GM19239 (cell line): ENCODE results near the gene PAWR.

Experiments used
- DNase-seq: peaks from one replicate; pipeline ENCODE4 v3.0.0; 2011; ENCODE audit warnings: low spot score; ENCODE audit not compliant: insufficient read length
- FAIRE-seq: peaks from 2 replicates; lab custom pipeline; 2011; peaks lifted over from hg19 to GRCh38; lab: Jason Lieb, UNC

Gene PAWR, protein sequence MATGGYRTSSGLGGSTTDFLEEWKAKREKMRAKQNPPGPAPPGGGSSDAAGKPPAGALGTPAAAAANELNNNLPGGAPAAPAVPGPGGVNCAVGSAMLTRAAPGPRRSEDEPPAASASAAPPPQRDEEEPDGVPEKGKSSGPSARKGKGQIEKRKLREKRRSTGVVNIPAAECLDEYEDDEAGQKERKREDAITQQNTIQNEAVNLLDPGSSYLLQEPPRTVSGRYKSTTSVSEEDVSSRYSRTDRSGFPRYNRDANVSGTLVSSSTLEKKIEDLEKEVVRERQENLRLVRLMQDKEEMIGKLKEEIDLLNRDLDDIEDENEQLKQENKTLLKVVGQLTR

DNA sequence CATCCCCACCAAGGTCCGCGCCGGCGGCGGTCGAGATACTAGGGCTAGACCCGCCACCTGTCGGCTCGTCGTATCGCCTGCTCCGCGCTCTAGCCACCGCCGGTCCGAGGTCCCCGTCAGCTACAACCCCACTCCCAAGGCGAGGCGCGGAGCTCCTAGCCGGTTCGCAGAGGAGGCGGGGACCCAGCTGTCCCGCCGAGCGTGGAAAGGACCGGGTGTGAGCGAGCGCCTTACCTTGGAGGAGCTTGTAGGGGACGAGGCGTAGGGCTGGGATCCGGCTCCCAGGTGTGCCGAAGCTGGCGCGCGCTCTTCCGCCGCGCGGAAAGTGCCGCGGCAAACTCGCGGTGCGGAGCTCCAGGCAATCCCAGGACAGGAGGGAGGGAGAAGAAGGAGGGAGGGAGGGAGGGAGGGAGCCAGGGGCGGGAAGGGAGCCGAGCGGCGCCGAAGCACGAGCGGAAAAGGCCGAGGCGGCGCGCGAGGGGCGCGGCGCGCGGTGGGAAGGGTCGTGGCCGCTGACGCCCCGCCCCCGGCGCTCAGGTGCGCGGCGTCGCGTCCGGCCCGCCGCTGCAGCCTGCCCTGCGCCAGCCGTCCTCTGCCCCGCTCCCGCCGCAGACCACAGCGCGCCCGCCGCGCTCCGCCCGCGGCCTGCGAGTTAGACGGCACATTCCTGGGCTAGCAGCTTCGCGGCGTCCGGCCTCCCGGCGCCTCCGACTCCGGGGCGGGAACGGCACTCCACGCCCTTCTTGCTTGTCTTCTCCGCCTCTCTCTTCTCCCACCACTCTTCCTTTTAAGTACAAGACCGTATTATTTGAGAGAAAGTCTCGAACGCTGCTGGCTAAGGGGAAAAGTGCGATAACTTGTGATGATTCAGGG is at the start of gene PAWR:
PAWR (minus strand) TSS at position 327 of the 873 bp plus-strand sequence. CDS start 720 bp downstream, outside the sequence.
- DNase-seq = peak; percentile 89
- FAIRE-seq = peak; percentile 55

DNA sequence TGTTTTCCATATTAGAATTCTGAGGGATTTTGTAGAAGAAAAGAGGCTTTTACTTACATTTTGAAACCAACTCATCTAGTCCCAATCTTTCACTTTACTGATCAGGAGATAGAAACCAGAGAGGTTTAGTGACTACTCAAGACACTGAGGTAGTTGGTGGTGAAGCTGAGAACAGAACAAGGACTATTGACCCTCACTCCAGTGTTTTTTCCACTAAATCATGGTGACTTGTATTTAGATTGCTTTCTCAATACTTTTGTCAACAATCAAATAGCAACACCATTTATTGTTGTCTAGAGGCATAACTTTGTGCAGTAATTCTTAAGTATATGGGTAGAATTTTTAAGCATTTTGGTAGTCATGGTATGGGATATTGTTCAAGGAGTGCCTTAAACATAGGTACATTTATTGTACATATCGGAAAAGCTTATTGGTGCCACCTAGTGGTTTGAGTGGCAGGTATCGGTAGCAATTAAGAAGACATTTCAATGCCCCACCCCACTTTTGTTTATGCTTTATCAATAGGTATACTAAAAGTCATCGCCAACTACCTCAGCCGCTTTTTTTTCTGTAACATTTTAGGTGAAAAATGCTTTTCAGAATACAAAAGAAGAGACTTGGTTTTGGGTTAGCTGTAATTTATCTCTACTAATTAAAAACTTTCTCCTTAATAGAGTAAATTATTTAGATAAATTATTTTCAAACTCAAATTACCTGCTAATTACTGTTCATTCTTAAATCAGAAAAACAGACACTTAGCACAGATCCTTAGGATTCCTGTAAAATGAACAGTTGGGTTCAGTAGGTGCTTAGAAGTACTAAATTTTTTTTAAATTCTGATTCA is 47.3 kb upstream of the PAWR start:
- DNase-seq = peak; percentile 17
- FAIRE-seq = peak; percentile 94

DNA sequence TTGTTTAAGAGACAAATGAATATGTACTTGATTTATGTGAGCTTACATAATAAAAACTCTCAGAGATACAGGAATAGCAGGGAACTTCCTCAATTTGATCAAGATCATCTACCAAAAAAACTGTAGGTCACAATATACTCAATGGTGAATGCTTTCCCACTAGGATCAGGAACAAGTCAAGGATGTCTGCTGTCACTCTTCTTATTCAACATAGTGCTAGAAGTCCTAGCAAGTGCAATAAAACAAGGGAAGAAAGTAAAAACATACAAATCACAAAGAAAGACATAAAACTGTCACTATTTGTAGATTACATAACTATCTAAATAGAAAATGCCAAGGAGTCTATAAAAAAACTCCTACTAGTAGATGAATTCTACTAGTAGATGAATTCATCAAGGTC is 41.9 kb upstream of the PAWR start:
- FAIRE-seq (no peak), DNase-seq (no peak)

DNA sequence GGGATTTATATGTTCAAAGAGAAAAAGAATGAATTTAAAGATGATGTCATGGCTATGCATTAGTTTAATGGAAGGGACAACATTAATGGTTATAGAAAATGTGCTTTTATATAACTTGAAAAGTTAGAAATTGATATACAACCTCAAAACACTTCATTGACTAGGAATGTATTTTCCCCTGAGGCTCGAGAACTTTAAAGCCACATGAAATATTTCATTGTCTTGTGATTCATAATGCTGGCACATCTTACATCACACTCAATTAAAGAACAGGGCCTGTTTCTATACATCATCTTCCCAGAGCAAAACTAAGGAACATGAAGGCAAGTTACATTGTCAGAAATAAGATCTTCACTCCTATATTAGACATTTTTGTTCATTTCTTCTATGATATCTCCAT is 35.2 kb upstream of the PAWR start:
- DNase-seq (no peak), FAIRE-seq (no peak)

DNA sequence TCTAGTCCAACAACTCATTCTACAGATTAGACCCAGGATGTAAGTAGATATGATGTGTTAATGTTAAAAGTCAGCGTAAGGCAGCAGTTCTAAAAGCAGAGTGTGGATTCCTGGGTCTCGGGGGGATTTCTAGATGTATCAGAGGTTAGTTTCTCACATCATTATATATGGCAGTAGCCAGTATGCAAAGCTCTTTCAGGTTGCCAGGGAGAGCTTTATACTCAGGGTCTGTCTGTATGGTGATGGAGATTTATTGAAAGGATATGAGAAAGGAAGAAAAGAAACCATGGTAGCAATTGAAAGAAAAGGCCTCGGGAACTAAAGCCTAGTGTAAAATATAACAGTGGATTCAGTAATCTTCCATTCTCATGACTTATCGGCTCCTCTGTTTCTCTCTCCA is 26.2 kb upstream of the PAWR start:
- DNase-seq (no peak), FAIRE-seq (no peak)

DNA sequence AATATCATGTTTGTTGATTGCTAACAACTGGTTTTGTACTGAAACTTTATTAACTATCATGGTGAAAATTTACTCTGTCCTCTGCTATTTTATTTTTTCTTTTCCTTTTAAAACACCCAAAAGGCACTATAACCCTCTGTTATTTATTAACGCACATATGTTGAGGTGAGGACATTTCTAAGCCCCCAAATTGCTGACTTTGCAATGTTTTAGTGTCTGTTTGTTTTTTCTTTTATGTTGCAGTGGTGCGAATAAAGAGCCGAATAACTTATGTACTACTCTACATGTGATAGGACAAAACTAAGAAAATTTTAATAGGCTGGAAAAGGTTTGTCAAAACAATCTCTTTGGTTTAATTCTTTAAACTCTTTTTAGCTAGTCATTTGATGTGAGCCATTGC is 24.5 kb upstream of the PAWR start:
- FAIRE-seq (no peak), DNase-seq (no peak)

DNA sequence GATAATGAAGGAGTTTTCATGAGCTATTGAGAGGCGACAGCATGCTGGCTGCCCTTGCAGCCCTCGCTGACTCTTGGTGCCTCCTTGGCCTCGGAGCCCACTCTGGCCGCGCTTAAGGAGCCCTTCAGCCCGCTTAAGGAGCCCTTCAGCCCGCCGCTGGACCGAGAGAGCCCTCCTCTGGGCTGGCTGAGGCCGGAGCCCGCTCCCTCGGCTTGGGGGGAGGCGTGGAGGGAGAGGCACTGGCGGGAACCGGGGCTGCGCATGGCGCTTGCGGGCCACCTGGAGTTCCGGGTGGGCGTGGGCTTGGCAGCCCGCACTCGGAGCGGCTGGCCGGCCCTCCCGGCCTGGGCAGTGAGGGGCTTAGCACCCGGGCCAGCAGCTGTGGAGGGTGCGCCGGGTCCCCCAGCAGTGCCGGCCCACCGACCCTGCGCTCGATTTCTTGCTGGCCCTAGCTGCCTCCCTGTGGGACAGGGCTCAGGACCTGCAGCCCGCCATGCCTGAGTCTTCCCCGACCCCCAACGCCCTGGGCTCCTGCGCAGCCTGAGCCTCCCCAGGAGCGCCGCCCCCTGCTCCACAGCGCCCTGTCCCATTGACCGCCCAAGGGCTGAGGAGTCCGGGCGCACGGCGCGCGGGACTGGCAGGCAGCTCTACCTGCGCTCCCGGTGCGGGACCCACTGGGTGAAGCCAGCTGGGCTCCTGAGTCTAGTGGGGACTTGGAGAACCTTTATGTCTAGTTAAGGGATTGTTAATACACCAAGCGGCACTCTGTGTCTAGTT is 20.1 kb upstream of the PAWR start:
- no peak for FAIRE-seq
- DNase-seq = no peak

DNA sequence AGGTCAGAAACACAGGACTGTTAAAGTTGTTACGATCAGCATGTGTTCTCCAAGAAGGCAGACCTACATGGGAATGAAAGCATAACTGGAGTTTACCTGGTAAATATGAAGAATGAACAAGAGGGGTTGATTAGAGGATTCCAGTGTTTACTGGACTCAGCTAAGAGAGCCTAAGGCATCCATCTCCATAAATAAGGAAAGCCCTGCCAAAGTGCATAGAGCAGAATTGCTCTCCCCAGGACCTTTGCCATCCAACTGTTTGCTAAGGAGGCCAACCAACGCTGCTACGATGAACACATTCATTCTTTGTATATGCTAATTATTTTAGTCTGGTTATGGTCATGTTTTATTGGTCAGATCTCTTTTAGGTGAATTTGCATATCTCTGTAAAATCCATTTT is 17.1 kb upstream of the PAWR start:
- FAIRE-seq (no peak), DNase-seq (no peak)

DNA sequence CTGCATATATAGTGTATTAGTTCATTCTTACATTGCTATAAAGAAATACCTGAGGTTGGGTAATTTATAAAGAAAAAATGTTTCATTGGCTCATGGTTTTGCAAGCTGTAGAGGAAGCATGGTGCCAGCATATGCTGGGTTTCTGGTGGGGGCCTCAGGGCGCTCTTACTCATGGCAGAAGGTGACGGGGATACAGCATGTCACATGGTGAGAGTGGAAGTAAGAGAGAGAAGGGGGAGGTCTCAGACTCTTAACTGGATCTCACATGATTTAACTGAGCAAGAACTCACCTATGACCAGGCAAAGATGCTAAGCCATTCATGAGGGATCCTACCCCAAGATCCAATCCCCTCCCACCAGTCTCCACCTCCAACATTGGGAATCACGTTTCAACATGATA is 15.9 kb upstream of the PAWR start:
- FAIRE-seq = no peak
- DNase-seq = no peak

DNA sequence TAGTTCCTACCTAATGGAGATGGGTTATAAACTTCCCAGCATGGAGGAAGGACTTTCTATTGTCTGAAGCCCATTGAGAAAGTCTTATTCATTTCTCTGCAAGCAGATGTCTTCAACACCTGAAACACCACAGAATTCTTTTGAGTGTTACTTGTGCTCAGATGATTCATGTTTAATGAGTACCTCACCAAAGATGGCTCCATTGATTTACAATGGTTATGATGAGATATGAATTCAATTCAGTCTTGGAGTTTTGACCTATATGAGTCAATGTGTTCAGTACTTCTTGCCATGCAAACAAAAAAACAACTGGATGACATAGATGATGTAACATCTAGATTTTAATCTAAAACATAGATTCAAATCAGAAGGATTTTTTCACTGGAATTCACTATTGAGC is 15.4 kb upstream of the PAWR start:
- DNase-seq = no peak

DNA sequence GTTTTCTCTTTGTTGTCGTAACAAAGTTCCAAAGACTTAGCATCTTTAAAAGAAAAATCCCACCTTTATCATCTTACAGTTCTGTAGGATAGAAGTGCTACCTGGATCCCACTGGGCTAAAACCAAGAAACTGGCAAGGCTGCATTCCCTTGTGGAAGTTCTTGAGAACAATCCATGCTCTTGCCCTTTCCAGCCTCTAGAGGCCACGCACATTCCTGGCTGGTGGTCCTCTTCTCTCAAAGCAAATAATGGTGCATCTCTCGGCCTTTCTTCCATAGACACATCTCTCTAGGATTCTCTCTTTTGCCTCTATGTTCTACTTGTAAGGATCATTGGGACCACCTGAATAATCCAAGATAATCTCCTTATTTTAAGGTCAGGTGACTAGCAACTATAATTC is 8.2 kb upstream of the PAWR start:
- DNase-seq (no peak), FAIRE-seq (no peak)

More for the DNA sequence above, 15.4 kb upstream of the PAWR start:
- FAIRE-seq = no peak

DNA sequence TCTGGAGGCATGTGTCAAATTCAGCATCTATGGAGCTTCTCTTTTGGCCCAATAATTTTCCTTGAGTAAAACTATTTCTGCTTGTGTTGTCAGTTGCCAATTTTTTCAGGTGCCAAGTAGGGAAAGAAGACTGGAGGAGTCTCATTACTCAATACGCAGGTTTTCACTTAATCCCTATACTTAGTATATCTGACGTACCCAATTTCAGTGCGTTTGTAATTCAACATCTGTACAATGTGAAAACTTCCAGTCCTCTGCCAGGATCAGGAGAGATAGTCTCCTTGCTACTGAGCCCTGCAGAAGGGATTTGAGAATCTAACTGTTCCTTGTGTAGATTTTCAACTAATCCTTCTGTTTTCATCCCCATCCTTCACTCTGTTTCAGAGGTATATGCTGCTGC is 5.7 kb upstream of the PAWR start:
- FAIRE-seq = no peak

DNA sequence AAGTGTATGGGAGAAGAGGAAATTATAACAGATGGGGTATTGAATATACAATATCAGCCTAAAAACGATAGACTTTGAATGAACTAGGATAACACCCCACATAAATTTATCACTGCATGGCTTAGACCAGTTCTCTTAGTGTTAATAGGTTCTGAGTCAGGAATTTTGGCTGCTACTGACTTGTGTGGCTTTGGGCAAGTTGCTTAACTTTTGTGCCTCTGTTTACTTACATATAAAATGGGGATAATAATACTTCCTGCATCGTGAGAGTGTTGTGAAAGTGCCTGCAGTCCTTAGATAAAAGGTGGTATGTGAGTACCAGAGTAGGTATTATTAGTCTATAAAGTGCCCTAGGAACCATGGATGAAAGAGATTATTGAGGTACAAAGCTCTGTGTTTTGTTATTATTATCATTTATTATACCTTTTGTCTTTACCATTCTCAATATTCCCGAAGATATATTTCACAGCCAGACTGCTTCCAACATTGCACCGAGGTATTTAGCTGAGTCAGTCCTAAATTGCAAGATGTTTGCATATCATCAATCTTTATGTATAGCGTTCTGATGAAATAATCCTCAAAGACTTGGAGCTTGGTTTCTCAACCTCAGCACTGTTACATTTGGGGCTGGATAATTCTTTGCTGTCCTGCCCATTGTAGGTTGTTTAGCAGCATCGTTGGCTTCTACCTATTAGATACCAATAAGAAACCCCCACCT is 2.3 kb upstream of the PAWR start:
- DNase-seq (no peak), FAIRE-seq (no peak)

More for the DNA sequence above, 5.7 kb upstream of the PAWR start:
- DNase-seq = no peak

DNA sequence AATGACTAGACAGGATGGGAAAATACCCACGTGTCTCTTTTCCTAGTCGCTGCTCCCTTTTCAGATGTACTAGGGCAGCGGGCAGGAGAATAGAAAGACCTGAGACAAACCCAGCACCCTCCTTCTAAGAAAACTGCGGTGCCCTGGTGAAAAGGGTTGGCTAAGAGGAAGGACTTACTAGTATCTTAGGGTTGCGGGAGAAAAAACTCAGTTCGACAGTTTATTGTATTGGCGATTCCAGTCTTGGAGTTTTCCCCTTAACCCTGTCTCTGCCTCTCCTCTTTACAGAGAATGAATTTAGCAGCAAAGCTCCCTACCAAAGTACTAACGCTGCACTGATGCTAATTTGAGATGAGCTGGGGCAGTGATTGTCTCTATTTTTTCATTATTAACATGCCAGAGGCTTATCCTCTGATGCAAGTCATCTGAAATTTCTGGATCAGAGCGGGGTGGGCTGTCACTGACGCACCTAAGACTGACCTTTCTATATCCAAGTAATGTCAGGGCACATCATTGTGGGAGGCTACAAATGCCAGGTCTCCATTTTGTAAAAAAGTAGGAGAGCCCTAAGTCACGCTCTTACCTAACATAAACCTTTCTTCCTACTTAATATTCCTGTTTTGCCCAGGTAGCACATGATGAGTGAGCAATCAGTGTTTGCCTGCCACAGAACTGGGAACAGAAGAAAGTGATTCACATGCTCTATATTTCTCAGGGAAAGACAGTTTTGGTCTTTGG is 916 bp upstream of the PAWR start:
- DNase-seq (no peak), FAIRE-seq (peak; percentile 14)

DNA sequence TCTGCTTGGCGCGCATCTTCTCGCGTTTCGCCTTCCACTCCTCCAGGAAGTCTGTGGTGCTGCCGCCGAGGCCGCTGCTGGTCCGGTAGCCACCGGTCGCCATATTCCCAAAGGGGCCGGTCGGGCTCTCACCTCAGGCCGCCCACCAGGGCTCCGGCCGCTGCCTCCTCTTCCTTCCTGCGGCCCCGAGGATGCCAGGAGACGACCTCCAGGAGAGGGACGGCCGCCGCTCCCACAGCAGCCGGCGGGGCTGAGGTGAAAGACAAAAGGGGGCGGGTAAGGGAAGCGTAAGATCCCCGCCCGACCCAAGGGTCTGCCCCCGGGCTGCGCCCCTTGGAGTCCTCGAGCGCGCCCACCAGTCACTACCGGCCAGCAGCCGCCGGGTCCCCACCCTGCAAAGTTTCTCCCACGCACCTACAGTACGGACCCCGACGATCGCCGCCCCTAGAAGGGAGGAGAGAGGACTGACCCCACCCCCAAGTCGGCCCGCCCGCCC is 574 bp downstream of the PAWR start:
- DNase-seq (no peak), FAIRE-seq (no peak)

DNA sequence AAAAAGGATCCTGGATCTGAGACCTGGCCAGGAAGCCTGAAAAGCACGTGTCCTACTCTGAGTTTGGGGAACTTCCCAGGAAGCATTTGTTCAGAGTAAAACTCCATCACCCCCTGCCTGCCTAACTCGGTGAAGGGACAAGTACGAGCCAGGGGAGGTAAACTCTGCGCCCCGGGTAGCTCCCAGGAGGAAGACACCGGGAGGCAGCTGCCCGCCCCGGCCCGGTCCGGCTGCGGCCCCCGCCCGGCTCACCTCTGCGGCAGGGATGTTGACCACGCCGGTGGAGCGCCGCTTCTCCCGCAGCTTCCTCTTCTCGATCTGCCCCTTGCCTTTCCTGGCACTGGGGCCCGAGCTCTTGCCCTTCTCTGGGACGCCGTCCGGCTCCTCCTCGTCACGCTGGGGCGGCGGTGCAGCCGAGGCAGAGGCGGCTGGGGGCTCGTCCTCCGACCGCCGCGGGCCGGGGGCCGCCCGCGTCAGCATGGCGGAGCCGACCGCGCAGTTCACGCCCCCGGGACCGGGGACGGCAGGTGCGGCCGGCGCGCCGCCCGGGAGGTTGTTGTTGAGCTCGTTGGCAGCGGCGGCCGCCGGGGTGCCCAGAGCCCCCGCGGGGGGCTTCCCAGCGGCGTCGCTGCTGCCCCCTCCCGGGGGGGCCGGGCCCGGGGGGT is 1.2 kb downstream of the PAWR start:
- DNase-seq (peak; percentile 28), FAIRE-seq (peak; percentile 35)

DNA sequence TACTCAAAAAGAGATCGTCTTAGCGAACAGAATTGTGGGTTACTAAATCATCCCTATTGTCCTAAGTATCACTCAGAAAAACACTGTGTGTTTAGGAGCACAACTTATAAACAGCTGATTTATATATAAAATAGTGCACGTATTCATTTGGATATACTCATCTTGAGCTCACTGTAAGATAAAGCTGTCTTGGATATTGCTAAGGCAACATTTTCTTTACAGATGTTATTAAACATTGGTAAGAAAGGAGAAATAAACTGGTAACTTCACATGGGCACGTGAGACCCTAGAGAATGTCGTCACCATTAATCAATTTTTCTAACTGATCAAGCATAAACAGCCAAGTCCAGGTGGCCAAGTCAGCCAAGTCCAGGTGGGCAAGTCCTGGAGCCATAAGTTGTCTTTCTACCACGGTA is 1.7 kb downstream of the PAWR start:
- DNase-seq (no peak), FAIRE-seq (no peak)
